Islet precursor cell (in vitro differentiated cells): Measurements from ENCODE around the gene CFAP53.

Experiments
- DNase-seq: peaks from one replicate; pipeline ENCODE4 v3.0.0-alpha.2; 2018

CFAP53 gene

DNA sequence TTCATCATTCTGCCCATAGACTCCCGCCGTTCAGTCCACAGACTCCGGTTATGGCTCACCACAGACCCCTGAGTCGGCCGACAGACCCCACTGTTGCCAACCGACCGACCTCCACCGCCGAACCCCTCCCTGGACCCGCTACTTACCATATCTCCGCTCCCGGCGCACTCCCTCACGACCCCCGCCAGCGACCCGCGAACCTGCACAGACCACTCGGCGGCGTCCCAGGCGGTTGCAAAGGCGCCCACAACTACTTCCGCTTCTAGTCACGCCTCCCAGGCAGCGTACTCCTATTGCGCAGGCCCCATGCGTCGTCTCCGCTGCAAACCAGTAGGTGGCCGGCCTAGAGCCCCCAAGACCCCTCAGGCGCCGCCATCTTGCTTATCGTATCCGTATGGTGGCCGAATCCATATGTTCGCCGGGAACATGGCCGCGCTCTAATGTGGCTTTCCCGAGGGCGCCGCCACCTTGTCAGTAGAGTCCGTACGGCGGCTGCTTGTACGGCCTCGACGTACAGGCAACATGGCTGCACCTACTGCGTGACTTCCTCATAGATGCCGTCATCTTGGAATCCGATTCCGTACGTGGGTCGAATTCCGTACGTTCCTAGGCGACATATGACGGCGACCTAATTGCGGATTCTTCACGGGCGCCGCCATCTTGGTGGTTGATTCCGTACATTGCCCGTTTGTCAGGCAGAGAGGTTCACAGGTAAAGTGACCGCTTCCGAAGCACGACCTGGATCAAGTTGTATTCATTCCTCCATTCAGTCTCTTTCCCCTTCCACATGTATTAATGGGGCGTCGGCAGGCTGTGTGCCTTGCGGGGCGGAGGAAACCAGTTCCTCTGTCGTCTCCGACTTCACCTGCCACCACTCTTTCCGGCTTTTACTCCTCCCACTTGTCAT lies 21.4 kb upstream of the CFAP53 start, which contains the start of gene CXXC1:
CXXC1 (minus strand) TSS at position 252 of the 907 bp plus-strand sequence; CDS start at position 149, 103 bp downstream.
- peak; percentile 100 for DNase-seq

DNA sequence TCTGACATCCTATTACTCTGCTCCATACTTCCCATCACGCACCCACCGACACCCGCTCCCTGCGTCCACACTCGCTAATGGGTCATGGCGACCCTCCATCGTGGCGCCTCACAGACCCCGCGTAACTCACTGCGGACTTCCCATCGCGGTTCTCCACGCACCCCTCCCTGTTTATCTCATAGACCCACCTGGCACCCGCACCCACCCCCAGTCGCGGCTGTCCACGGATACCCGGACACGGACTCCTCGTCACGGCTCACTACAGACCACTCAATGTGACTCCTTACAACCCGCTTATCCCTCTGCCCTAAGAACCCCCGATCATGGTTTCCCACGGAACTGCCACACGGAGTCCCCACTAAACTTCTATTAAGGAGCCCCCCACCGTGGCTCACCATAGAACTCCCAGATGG lies 20.7 kb upstream of the CFAP53 start:
- DNase-seq = no peak

DNA sequence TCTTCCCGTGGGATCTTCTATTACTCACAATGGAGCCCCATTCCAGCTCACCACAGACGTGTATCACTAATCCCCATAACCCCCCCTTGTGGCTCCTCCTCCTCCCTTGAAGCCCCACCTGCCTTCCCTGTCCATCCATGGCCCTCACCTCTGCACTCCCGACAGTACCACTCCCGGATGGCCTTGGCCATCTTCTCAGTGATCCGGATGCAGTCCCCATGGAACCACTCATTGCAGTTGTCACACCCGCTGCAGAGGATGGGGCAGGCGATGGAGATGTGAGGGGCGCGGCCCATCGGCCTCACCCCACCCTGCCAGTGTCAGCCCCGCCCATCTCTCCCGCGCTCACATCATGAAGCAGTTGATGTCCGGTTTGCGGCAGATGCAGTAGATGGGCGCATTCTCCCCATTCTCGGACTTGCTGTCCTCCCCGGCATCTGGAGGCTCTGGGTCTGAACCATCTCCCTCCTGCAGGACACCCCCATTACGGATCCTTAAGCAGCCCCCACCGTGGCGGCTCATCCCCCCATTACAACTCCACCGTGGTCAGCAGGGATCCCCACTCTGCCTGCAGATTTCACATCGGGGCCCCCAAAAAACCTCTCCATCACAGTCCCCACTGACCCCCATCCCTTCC lies 20.2 kb upstream of the CFAP53 start:
- DNase-seq = peak; percentile 57

DNA sequence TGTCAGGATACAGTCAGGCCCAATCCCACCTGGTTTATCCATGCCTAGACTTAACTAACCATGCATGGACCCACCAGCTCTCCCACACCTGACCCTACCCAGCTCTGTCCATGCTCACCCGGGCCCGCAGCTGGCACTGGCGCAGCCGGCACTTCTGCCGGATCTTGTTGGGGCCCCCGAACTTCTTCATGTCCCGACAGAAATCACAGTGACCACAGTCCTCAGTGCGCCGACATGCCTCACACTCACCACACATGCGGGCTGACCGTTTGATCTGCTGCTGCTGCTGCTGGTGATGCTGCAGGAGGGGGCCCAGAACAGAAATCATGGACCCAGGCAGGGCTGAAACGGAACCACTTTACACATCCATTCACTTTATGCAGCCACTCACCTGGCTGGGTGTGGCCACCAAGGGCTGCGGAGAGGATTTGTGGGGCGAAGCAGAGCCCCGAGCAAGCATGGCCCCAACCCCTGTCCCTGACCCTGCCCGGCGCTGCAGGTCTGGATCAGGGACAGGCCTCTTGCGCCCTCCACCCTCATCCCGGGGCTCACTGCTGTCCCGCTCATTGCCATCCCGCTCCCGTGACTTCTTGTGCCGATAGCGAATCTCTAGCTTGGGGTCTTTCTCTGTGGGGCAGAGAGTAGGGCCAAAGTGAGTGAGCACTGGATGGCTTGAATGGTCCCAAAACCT lies 19.5 kb upstream of the CFAP53 start:
- no peak for DNase-seq

DNA sequence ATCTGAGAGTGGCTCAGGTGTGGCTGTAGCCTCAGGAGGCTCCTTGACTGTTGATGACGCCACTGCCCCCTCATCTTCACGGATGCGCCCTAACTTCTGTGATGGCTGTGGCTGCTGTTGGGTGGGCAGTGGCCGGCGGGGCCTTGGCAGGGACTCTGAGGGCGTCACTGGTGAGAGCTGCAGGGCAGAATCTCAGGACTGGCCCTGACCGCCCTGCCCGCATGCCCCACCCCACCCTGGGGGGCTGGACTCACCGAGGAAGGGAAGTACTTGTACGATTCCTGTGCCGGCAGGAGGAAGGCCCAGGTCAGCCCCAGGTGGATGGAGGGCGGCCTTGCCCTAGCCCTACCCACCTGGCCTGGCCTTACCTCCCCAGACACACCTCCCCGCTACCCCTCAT lies 18.8 kb upstream of the CFAP53 start:
- no peak for DNase-seq

DNA sequence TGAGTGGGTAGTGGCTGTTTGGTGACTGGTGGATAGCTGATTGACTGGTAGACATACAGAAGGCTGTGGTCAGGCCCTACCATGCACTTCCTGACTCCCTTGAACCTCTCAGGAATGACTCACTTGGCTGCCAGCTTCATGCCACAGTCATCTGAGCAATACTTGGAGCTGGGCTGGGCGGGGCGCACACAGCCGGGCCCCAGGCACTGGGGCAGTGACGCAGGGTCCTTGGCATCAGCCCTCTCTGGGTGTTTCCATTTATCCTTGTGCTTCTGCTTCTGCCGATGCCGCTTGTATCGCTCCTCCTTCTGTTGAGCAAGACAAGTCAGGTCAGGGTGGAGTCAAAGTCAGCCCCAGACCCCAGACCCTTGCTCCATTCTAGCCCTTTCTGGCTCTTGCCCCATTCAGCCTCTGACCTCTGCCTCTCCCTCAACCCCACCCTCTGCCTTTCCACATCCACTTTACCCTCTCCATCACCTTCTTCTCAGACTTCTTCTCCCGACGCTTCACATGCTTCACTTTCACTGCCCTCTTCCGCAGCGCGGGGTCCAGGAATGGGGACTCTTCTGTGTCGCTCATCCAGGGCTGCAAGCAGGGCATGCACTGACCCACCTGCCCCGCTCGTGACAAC lies 18.1 kb upstream of the CFAP53 start:
- no peak for DNase-seq

DNA sequence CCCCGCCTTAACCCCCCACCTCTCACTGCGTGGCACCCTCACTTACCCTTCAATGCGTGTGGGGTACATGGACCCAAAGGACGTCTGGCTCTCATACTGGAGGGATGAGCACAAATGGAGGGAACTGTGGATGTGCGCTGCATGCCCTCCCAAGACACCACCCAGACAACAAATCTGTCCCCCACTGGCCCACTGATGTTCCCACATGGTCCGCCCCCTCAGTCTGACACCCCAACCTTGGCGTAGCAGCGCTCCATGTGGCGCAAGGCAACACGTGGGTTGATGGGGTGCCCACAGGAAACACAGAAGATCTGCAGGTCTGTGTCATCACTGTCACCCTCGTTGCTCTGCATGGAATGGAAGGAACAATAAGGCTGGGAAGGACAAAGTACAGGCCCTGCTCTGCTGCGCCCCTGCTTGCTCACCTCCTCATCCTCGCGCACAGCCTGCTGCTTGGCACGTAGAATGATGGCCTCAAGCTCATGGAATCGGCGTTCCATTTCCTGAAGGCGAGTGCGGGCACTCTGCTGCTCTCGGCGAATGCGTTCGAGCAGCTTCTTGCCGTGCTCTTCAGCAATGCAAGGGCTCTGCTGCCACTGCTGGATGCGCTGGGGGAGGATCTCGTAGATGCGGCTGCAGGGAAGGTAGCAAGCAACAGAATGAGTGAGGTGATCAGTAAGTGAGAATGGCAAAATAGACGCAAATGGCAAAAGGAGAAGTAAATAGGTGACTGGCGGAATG lies 17.3 kb upstream of the CFAP53 start:
- DNase-seq = no peak

DNA sequence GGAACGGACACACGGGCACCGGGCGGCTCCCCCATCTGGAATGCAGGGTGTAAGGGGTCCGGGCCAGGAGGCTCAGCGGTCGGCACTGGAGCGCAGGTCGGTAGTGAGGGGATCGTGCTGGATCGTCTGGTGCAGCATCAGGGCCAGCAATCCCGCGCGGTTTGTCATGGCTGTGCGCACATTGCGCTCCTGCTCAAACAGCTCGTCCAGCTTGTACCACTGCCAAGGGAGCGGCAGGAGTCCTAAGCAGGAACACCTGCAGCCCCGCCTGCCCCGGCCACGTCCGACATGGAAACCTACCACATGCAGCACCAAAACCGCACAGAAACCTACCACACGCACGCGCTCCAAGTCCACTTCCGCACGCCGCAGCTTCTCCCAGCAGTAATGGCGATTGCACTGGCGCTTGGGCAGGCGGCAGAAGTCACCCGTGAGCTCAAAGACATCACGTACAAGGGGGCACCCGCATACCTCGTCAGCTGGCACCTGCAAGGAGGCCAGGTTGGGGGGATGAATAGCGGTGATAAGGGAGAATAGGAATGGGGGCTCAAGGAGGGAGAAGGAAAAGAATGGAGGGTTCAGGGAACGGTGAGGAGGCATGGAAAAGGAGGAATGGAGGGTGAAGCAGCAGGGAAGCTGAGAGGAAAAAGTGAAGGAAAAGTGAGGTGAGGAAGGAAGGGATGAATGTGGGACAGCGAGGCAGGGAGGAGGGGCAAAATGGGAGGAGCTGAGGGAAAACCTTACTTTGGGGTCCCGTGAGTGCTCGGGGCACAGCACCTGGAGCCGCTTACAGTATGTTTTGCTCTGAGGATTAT lies 16.4 kb upstream of the CFAP53 start:
- no peak for DNase-seq

DNA sequence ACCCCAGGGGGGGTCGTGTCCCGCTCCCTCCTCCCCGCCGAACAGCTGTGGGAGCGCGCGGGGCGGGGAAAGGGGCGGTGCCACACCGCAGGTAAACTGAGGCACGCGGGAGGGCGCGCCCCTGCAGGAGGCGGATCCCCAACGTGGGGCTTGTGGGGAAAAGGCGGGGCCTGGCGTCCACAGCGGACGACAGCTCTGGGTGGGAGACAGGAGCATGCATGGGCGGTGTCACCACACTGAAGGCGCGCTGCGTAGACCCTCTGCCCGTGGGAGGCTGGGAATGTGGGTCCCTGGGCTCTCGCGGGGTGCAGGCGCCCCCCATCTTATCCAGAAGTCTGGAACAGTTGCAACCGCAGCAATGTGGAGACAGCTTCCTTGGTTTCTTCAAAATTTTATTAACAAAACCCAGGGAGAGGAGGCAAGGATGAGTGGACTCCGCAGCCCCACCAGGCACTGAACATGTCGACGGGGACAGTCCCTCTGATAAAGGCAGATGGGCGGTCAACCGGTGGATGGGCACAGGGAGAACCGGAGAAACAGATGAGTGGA lies 15.8 kb upstream of the CFAP53 start:
- no peak for DNase-seq

DNA sequence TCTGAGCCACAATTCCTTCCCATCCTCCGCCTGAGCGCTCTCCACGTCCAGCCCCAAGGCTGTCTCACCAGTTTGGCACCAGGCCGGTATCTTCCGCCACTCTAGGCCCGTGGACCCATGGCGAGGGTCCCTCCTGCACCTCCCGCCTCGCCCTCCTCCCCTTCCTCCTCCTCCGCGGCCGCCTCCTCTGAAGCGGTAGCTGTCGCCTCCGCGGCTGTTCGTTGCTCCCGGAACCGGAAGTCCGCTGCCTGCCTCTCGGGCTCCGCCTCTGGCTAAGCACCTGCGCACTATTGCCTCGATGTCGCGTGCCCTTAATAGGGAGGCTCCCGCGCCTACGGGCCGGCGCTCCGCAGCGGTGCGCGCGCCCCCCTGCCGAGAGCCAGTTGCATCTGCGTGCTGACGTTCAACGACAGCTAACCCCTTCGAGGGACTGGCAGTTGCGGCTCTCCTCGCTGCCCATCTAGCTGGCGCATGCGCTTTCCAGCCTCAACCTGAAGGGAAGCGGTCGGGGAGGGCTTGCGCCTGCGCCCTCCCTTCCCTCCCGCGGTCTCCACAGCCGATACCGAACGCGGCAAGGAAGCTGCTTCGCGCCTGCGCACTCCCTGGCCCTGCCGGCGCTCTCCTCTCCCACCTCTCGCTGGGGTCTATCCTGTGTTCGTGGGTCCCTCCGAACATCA lies 15.1 kb upstream of the CFAP53 start, which contains the start of gene MBD1:
MBD1 (minus strand) TSS at position 229 of the 677 bp plus-strand sequence. CDS start 1,531 bp downstream, outside the sequence.
- peak; percentile 98 for DNase-seq

DNA sequence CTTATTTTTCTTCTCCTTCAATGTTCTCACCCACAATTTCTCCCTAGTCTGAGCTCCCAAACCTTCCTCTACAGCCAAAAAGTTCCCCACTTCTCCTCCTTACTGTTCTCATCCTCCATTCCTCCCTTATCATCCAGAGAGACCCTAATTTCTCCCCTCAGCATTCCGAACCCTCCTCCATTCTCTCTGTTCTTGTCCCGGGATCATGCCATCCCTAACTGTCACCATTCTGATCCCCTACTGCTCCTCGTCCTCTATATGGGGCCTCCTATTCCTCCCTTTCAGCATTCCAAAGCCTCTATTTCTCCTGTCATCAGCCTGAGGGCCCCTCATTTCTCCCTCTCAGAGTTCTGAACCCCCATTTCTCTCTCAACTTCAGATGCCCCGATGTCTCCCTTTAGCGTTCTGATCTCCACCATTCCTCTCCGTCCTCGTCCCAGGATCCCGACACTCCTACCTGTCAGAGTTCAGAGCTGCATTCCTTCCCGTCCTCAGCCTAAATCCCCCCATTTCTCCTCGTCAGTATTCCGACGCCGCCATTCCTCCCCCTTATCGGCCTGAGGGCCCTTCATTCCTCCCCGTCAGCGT lies 14.5 kb upstream of the CFAP53 start:
- DNase-seq = no peak

DNA sequence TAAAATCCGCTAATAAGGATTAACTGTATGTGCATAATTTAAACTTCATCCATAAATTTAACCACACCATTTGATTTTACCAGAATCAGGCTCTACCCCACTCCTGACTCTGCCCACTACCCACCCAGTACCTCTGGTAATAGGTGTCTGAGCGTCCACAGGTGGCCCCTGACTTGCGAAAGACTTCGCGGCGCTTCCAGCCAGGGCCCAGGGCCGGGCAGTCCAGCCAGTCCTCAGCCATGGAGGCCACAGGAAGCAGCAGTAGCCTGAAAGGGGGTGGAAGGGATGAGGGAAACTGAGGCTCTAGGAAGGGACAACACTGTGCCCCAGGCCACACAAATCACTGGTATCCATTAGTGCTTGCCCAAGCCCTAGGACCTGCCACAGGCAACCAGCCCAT lies 13.5 kb upstream of the CFAP53 start:
- no peak for DNase-seq

DNA sequence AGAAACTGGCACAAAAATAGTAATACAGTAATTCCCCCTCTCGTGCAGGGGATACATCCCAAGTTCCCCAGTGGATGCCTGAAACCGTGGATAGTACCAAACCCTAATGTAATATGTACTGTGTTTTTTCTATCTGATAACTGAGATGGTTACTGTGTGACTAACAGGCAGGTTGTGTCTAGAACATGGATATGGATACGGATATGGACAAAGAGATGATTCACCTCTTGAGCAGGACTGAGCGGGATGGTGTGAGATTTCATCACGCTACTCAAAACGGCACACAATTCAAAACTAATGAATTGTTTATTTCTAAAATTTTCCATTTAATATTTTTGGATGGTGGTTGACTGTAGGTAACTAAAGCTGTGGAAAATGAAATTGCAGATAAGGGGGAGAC lies 11.6 kb upstream of the CFAP53 start:
- DNase-seq = no peak

DNA sequence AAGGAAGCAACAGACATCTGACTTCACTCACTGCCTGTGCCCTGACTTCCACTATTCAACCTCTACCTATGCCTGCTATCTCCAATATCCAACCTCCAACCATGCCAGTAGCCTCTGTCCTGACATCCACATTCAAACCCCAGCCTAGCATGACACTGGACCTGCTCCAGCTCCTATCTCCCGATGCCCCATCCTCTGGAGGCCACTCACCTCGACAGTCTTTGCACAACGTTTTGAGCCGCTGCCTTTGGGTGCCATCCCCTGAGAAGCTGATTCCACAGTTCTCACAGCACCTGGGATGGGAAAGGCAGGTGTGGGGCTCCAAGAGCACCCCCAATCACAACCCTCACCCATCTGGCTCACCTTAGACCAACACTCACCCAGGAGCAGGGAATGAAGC lies 10.2 kb upstream of the CFAP53 start:
- DNase-seq = no peak

DNA sequence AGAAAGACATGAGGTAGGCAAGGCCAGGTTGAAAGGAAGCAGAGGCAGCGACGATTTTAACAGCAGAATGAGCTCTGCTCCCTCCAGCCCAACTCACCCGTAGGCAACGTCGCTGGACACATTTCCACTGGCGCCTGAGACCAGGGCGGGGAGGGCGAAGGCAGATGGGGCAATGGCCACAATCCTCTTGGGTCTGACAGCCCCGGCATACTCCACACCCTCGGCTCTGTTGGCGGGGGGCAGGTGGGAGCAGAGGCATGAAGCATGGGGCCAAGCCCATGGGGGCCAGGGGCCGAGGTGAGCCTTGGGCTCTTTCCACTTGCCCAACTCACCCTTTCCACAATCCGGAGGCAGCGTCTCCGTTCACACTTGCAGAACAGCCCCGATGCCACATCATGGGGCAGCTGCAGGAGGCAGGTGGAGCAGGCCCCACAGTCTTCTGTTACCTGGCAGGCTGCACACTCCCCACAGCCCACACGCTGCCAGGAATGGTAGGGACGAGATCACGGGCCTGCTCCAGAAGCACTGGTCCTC lies 9.3 kb upstream of the CFAP53 start:
- DNase-seq = no peak

DNA sequence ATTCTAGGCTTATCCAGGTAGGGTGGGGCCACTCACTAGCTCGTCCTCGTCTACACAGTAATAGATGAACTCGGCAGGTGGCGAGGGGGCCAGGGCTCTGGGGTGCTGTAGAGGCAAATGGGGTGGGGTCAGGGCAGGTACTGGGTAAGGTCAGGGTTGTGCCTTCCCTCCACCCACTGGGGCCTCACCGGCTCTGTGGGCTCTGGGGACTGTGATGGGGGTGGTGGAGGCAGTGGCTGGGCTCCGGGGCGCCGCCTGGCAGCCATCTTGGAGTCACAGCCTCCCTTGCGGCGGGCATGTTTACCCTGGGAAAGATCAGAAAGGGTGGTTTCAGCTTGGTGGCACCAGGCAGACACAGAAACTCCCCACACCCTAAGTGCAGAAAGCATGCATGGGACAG lies 8.6 kb upstream of the CFAP53 start:
- DNase-seq = no peak

DNA sequence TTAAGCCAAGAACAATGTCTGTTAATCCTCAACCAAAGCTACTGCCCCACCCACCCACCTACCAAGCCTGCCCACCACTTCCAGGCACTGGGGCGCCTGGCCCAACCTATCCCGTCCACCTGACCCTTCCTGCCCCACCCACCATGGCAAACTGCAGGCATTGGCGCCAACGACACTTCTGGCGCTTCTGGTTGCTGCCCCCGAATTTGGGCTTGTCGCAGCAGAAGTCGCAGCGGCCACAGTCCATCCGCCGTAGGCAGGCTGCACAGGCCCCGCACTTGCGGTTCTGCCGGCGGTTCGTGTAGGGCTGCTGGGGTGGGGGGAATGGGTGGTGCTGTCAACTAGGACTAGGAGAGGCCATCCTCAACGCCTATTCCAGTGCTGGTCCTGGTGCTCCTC lies 7.7 kb upstream of the CFAP53 start:
- no peak for DNase-seq

DNA sequence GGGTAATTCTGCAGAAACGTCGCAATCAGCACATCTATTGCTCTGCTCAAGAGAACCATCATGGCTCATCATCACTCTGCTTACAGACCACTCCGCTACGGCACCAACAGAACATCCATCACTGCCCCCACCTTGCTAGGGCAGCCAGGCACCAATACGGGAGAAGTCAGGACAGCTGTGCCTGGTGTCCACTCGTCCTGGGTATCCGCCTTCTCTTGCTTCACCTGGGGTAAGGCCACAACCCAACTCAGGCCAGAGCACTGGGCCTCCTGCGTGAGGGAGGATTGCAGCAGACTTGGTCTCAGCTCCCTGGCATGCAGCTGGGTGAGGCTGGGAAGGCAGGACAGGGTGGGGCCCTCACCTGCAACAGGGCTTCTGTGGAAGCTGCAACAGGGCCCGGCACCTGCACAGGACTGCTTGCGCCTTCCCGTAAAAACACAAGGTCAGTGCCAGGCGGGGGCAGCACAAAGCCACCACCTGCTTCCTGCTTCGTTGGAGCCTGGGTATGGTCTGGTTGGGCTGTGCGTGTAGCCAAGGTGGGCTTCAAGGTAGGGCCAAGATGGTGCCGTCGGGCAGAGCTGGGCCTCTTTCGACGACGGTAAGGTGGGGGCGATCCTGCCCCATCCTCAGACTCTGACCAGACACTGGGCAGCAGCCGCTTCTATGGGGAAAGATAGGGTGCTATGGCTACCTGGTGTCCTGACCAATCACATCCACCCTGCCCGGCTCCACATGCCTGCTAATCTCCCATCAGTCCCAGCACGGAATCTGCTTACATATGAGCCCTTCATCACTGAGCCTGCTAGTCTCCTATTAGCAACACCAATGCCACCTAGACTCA lies 7.1 kb upstream of the CFAP53 start:
- DNase-seq = no peak

DNA sequence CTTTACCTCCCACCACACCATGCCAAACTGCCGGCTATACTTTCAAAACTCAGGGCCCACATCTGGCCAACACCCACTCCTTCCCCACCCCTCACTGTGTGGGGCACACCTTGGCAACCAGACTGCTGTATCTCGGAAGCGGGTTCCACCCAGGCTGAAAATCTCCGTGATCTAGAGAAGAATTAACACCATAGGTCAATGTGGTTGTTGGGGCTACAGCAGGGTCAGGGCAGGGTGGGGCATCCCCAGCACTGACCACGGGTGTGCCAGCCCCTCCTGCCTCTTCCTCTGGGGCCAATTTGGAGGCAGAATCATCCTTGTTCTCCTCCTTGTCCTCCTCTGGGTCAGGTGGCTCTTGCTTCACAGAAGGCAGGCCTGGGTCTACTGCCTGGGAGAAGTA lies 6.3 kb upstream of the CFAP53 start:
- DNase-seq = no peak
